GM19099 (cell line): Measurements from ENCODE around the gene SIRT2.

Experiments used
- POLR2A ChIP-seq: IDR thresholded peaks from 3 replicates; pipeline ENCODE4 v1.6.1; 2011; ENCODE audit warnings: low read depth; ENCODE audit not compliant: insufficient read length; ENCODE audit errors: extremely low read depth

SIRT2 gene

DNA sequence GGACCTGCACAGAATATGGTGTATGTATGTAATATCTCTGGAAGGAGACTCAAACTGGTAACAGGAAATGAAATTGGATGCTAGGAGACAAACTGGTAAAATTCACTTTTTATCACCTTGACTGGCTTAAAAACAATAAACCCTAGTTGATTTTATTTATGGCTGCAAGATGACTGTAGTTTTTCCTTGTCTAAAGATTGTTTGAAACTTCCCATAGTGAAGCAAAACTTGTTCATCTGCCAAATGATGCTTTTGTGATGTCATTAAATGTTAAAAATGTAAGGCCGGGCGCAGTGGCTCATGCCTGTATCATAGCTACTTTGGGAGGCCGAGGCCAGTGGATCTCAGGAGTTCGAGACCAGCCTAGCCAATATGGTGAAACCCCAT lies 65.3 kb downstream of the SIRT2 start:
- TF ChIP-seq POLR2A, result no peak

DNA sequence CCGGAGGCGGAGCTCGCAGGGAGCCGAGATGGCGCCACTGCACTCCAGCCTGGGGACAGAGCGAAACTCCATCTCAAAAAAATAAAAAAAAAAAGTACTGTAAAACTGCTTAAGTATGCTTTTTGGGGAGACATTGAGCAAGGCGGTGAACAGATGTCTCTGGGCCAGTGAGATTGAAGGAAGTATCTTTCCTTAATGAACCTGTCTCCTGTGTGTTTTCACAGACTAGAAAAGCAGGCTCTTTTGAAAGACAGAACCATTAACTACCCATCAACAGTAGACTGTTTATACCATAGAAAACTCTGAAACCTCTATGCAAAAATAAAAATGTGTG lies 66.4 kb downstream of the SIRT2 start:
- TF ChIP-seq POLR2A, result no peak

DNA sequence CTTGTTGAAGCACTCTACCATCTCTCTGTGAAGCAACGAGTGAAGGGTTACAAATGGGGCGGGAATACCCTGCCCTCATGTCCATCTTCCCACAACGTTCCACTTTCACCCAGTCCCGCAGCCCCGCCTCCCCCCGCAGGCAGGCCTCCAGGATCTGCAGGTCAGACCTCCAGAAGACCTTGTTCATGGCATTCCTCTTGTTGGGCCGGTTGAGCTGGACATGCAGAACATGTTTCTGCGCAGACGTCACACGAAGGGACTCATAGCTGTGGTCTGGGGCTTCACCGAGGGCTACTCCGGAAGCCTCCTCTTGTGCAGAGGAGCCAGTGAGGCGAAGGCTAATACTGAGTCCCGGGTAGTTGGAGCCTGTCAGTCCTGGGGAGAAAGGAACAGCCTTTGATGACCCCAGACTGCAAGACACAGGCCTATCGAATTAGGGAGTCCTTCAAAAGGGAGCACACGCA lies 68.2 kb downstream of the SIRT2 start:
- TF ChIP-seq POLR2A, result no peak

DNA sequence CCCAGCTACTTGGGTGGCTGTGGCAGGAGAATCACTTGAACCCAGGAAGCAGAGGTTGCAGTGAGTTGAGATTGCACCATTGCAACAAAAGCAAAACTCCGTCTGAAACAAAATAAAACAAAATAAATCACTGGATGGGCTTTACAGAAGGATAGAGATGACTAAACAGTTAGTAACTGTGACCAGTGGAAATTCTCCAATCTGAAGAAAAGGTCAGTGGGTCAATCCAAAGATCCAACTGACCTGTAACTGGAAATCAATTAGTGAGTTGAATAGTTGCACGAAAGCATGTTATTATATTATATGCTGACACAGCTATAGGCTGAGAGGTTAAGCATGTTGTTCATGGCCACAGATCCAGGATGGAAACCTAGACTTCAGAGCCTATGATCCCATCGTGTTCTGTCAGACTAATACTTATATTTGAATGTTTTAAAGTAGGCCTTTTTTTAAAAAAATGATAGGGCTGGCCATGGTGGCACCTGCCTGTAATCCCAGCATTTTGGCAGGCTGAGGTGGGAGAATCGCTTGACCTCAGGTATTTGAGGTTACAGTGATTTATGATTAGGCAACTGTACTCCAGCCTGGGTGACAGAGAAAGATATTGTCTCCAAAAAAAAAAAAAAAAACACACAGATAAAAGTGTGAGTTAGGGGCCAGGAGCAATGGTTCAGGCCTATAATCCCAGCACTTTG lies 69.2 kb downstream of the SIRT2 start:
- no peak for TF ChIP-seq POLR2A
